ENCODE data around the gene TPST1.

Gene TPST1

DNA sequence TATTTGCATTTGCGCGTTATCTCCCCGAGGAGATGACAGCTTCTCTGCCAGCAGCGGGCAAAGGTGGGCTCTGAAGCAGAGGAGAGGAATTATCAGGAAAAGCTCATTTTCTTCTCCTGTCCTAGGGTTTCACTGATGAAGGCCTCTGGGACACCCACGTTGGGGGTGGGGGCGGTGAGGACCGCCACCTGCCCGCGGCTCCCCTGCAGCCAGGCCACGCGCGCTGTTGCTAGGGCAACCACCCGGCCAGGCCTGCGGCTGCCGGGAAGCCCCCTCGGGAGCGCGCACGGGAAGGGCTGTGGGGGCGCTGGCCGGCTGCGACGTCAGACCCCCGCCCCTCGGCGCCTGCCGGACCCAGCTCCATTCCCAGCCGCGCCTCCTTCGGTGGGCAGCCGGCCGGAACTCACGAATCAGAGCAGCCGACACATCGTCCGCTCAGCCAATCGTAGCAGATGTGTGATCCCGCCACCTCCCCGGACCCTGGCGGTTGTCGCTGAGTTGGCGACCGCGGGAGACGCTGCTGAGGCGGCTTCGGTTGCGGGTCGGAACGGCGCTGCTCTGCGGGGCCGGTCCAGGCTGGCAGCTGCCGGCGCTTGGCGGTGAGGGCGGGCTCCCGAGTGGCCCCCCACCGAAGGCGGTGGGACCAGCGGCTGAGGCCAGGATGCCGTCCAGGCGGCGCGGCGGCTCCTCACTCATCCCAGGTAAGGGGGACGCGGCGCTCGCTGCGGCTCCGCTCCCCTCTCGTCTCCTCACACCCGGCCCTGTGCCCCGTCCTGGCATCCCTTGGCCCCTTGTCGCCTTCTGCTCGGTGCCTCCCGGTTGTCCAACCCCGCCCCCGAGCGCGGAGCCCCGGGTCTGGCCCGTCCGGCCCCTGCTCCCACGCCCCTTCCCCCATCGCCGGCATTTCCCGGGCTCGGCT lies at the start of gene TPST1:
Gene TPST1, plus strand, starts transcription at position 513 of the 919 bp plus-strand sequence. CDS start 35,092 bp downstream, outside the sequence.
- no peak for TF ChIP-seq GATA3 (IDR thresholded peaks at IDR 0.05; ENCODE audit: low read depth, low read length)
- TF ChIP-seq GATA2 (IDR thresholded peaks at IDR 0.05; ENCODE audit: low read depth, low read length) = peak; percentile 27; the same call in 1 of the 2 replicates

GRCh38 chr7:66157060-66157459 lies 48.1 kb upstream of the TPST1 start:
- TF ChIP-seq GATA2 (IDR thresholded peaks at IDR 0.05; ENCODE audit: low read depth, low read length) (no peak), GATA3 (IDR thresholded peaks at IDR 0.05; ENCODE audit: low read depth, low read length) (no peak)

DNA sequence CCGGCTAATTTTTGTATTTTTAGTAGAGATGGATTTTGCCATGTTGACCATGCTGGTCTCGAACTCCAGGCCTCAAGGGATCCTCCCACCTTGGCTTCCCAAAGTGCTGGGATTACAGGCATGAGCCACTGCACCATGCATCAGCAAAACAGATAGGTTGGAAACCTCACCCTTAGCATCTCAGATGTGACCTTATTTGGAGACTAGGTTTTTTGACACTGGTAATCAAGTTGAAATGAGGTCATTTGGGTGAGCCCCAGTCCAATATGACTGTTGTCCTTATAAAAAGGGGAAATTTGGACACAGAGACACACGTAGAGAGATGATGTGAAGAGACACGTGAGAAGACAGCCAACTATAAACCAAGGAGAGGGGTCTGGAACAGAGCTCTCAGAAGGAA lies 42.5 kb upstream of the TPST1 start:
- TF ChIP-seq GATA3 (IDR thresholded peaks at IDR 0.05; ENCODE audit: low read depth, low read length) = no peak
- no peak for TF ChIP-seq GATA2 (IDR thresholded peaks at IDR 0.05; ENCODE audit: low read depth, low read length)

GRCh38 chr7:66163186-66163610 lies 41.9 kb upstream of the TPST1 start:
- TF ChIP-seq GATA2 (IDR thresholded peaks at IDR 0.05; ENCODE audit: low read depth, low read length) = no peak
- no peak for TF ChIP-seq GATA3 (IDR thresholded peaks at IDR 0.05; ENCODE audit: low read depth, low read length)

DNA sequence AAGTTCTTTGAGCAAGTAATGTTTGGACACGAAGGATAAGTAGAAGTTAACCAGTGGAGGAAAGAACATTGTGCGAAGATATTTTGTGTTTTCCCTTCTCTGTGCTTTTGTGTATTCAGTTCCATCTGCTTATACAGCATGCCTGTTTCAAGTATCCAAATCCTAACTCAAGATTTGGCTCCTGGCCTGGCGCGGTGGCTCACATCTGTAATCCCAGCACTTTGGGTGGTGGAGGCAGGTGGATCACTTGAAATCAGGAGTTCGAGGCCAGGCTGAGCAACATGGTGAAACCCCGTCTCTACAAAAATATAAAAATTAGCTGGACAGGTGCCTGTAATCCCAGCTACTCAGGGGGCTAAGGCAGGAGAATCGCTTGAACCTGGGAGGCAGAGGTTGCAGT lies 40.8 kb upstream of the TPST1 start:
- TF ChIP-seq GATA2 (IDR thresholded peaks at IDR 0.05; ENCODE audit: low read depth, low read length) (no peak), GATA3 (IDR thresholded peaks at IDR 0.05; ENCODE audit: low read depth, low read length) (no peak)

DNA sequence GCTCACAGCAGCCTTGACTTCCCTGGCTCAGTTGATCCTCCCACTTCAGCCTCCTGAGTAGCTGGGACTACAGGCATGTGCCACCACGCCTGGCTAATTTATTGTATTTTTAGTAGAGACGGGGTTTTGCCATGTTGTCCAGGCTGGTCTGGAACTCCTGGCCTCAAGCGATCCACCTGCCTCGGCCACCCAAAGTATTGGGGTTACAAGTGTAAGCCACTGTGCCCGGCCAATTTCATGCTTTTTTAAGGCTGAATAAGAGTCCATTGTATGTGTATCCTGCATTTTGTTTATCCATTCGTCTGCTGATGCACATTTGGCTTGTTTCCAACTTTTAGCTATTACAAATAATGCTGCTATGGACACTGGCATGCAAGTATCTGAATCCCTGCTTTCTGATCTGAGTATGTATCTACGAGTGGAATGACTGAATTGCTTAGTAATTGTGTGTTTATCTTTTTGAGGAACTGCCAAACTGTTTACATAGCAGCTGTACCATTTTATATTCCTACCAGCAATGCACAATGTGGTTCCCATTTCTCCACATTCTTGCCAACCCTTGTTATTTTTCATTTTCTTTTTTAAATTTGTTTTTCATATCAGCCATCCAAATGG lies 37.3 kb upstream of the TPST1 start:
- TF ChIP-seq GATA3 (IDR thresholded peaks at IDR 0.05; ENCODE audit: low read depth, low read length) (no peak), GATA2 (IDR thresholded peaks at IDR 0.05; ENCODE audit: low read depth, low read length) (peak; percentile 50; the same call in 1 of the 2 replicates)

DNA sequence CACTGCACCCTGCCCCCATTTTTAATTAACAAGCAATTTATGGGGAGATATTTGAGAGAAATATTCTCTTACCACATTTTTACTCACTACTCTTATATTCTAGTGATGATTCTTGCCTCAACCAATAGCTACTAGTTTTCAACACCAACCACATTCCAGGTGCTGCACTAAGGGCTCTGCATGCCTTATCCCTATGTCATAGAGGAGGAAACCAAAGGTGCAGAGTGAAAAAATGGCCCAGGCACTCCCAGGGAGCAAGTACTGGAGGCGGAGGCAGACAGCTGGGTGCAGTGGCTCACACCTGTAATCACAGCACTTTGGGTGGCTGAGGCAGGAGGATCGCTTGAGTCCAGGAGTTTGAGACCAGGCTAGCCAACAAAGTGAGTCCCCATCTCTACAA lies 35.5 kb upstream of the TPST1 start:
- TF ChIP-seq GATA3 (IDR thresholded peaks at IDR 0.05; ENCODE audit: low read depth, low read length) = no peak

GRCh38 chr7:66170309-66171231 lies 34.6 kb upstream of the TPST1 start:
- TF ChIP-seq GATA3 (IDR thresholded peaks at IDR 0.05; ENCODE audit: low read depth, low read length) (no peak), GATA2 (IDR thresholded peaks at IDR 0.05; ENCODE audit: low read depth, low read length) (no peak)

DNA sequence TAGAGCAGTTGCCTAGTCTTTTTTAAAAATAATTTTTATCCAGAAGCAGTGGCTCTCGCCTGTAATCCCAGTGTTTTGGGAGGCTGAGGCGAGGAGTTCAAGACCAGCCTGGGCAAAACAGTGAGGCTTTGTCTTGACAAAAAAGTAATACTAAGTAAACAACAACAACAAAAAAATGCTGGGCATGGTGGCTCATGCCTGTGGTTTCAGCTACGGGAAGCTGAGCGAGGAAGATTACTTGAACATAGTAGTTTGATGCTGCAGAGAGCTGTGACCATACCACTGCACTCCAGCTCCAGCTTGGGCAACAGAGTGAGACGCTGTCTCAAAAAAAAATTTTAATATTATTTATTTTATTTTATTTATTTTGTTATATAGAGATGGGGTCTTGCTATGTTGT lies 31.3 kb upstream of the TPST1 start:
- no peak for TF ChIP-seq GATA3 (IDR thresholded peaks at IDR 0.05; ENCODE audit: low read depth, low read length)

GRCh38 chr7:66176914-66177313 lies 28.2 kb upstream of the TPST1 start:
- TF ChIP-seq GATA2 (IDR thresholded peaks at IDR 0.05; ENCODE audit: low read depth, low read length) = no peak
- TF ChIP-seq GATA3 (IDR thresholded peaks at IDR 0.05; ENCODE audit: low read depth, low read length) = no peak

GRCh38 chr7:66178258-66178657 lies 26.9 kb upstream of the TPST1 start:
- TF ChIP-seq GATA3 (IDR thresholded peaks at IDR 0.05; ENCODE audit: low read depth, low read length) (no peak), GATA2 (IDR thresholded peaks at IDR 0.05; ENCODE audit: low read depth, low read length) (no peak)

DNA sequence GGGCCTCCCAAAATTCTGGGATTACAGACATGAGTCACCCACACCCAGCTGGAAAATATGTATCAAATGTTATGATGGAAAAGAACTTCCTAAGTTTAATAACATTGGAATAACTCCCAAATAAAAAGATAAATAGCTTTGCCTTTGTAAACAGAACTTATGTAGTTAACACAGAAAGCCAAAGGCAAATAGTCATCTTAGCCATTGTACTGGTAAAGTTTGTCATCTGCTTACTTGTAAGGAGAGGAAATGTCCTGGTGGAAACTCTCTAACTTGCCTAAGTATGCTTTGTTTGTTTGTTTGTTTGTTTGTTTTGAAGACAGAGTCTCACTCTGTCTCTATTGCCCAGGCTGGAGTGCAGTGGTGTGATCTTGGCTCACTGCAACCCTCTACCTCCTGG lies 23.8 kb upstream of the TPST1 start:
- TF ChIP-seq GATA2 (IDR thresholded peaks at IDR 0.05; ENCODE audit: low read depth, low read length) (no peak), GATA3 (IDR thresholded peaks at IDR 0.05; ENCODE audit: low read depth, low read length) (no peak)

DNA sequence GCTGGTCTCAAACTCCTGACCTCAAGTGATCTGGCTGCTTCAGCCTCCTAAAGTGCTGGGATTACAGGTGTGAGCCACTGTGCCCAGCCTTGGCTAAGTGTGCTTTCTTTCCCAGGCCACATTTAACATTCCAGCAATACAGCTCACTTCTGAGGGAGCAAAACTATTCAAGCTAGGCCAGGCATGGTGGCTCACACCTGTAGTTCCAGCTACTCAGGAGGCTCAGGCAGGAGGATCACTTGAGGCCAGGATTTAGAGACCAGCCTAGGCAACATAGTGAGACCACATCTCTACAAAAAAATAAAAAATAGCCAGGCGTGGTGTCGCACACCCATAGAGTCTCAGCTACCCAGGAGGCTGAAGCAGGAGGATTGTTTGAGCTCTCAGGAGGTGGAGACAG lies 23.3 kb upstream of the TPST1 start:
- TF ChIP-seq GATA2 (IDR thresholded peaks at IDR 0.05; ENCODE audit: low read depth, low read length) (no peak), GATA3 (IDR thresholded peaks at IDR 0.05; ENCODE audit: low read depth, low read length) (no peak)

DNA sequence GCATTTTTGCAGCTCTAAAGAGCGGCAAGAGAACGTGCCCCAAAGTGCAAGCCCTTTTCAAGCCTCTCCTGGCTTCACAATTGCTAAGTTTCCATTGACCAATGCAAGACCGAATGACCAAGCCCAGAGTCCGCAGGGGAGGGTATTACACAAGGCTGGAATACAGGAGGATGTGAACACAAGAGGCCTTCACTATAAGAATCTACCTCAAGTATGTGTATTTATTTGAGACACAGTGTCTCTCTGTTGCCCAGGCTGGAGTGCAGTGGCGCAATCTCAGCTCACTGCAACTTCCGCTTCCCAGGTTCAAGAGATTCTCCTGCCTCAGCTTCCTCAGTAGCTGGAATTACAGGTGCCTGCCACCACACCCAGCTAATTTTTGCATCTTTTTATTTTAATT lies 22.2 kb upstream of the TPST1 start:
- TF ChIP-seq GATA2 (IDR thresholded peaks at IDR 0.05; ENCODE audit: low read depth, low read length) (no peak), GATA3 (IDR thresholded peaks at IDR 0.05; ENCODE audit: low read depth, low read length) (no peak)
